Measurements from ENCODE around the gene CYRIA.

DNA sequence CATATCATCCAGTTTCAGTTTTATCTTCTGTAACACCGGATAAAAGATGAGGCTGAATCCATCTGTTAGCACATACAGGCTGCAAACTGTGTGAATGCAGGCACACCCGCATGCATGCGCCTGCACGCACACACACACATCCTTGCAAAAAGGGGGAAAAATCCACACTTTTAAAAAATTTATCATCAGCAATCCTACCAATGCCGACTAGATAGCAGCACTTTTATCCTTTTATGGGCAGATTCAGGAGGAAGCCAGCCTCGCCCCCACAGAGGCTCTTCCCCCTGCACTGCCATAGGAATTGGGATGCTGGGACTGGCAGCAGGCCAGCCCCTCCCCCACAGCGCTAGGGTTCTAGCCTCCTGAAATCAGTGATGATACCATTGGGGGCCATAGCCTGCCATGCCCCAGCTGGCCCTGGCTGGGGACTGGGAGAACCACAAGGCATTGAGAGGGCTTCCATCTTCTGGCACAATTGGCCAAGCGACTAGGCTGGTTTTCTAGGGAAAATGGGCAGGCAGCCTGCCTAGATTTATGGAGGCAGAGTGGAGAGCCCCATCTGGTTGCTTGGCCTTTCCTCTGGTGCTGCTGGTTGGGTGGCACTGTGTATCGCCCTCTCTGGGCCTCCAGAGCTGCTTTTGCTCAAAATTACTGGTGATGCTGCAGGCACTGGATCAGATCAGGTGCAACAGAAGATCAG, 25.5 kb downstream of the CYRIA start:
- TF ChIP-seq CTCF (IDR thresholded peaks at IDR 0.05), result no peak
- no peak for TF ChIP-seq EZH2 (IDR thresholded peaks at IDR 0.05)
- no peak for TF ChIP-seq EZH2phosphoT487 (IDR thresholded peaks at IDR 0.05)

All from neural progenitor cell (in vitro differentiated cells).